ENCODE data around the gene USP20. TPM values are rescaled to one million over a fixed set of nuclear protein-coding genes. Genes with fewer than 3 reads are reported as not detected.

Gene USP20
- total and polyA plus RNA-seq, 2 donors (not counting 3 experiments of a cell fraction or from before 2014, with no cell fraction given), result 13.4 to 25.9 TPM

- FAIRE-seq (no peak), DNase-seq (ENCODE audit: low read depth, low spot score) (no peak)
- Histone ChIP-seq H3K9me3 (replicated peaks; ENCODE audit: control insufficient read depth, insufficient read depth, low read length) (no peaks in the 10 kb centered on the region), H3K79me2 (ENCODE audit: control insufficient read depth, insufficient read depth, low read length) (no peaks in the 10 kb centered on the region), H3K27me3 (ENCODE audit: control insufficient read depth in 2 of 2, insufficient read depth in 2 of 2, low read length in 2 of 2) (no peaks in the 10 kb centered on the region), H3K4me2 (ENCODE audit: insufficient read depth, low read length) (no peak overlapping the region), H3K4me1 (ENCODE audit: control insufficient read depth, extremely low read depth, insufficient read depth, low read length) (no peaks in the 10 kb centered on the region), H4K20me1 (replicated peaks; ENCODE audit: control insufficient read depth, extremely low read depth, insufficient read depth, low read length) (no peaks in the 10 kb centered on the region), H2AFZ (ENCODE audit: low read depth, low read length) (no peak overlapping the region), H3K4me3 (replicated peaks in 1 of 3; ENCODE audit: insufficient read depth in 1 of 3, low read depth in 1 of 3, low read length in 3 of 3) (no peak overlapping the region), H3K27ac (ENCODE audit: insufficient read depth, low read depth, low read length) (no peak overlapping the region), H3K36me3 (ENCODE audit: control insufficient read depth in 2 of 2, extremely low read depth in 1 of 2, insufficient read depth in 2 of 2, low read length in 2 of 2) (peaks cover 10 to 21% of the 10 kb centered on the region in 2 experiments), H3K9me1 (replicated peaks; ENCODE audit: control insufficient read depth, extremely low read depth, insufficient read depth, low read length) (no peaks in the 10 kb centered on the region), H3K9ac (replicated peaks; ENCODE audit: extremely low read depth, insufficient read depth, low read length) (no peak overlapping the region)
- ChIA-PET POLR2A (no interaction called here), CTCF (no interaction called here)
- intact Hi-C loops (cut with micrococcal nuclease) (no loop called here), dilution Hi-C loops (cut with MboI; ENCODE audit: extremely low pct_ligation_motif_present, low sequenced_read_pairs) (no loop called here)
- TF ChIP-seq POLR2A (IDR thresholded peaks at IDR 0.05; ENCODE audit: low read depth, low read length) (peak; percentile 36), EZH2 (IDR thresholded peaks at IDR 0.05; ENCODE audit: borderline replicate concordance, low read depth, low read length, severe bottlenecking) (no peak), FOS (IDR thresholded peaks at IDR 0.05; ENCODE audit: borderline replicate concordance, insufficient read depth, low read length) (no peak)
- BruUV-seq (replicated peaks), result no TSS peak
Measured at GRCh38 chr9:129814432-129815223, 20.6 kb upstream of the USP20 start.

- no peak overlapping the region for H2AFZ ChIP-seq (ENCODE audit: low read depth, low read length)
- TF ChIP-seq MYC (IDR thresholded peaks at IDR 0.05; ENCODE audit: low read depth, low read length) (no peak), CTCF (IDR thresholded peaks at IDR 0.05; ENCODE audit: extremely low read depth in 1 of 2, insufficient read depth in 1 of 2, low read depth in 1 of 2, low read length in 2 of 2) (no peak), JUN (IDR thresholded peaks at IDR 0.05; ENCODE audit: borderline replicate concordance, insufficient read depth, insufficient read length, low read depth) (no peak), FOS (IDR thresholded peaks at IDR 0.05; ENCODE audit: borderline replicate concordance, insufficient read depth, low read length) (no peak), MAX (IDR thresholded peaks at IDR 0.05; ENCODE audit: insufficient read depth, insufficient read length) (no peak), EZH2 (IDR thresholded peaks at IDR 0.05; ENCODE audit: borderline replicate concordance, low read depth, low read length, severe bottlenecking) (no peak), GATA2 (IDR thresholded peaks at IDR 0.05; ENCODE audit: insufficient read depth, insufficient read length, low read depth, low read length) (no peak), POLR2AphosphoS5 (IDR thresholded peaks at IDR 0.05; ENCODE audit: insufficient read depth, low read depth, low read length) (no peak), POLR2A (IDR thresholded peaks at IDR 0.05; ENCODE audit: low read depth, low read length) (no peak)
- peaks cover 9 to 22% of the 10 kb centered on the region in 2 experiments for H3K36me3 ChIP-seq (ENCODE audit: control insufficient read depth in 2 of 2, extremely low read depth in 1 of 2, insufficient read depth in 2 of 2, low read length in 2 of 2)
- no TSS peak for BruUV-seq (replicated peaks)
- ChIA-PET CTCF (no interaction called here), POLR2A (no interaction called here)
- intact Hi-C loops (cut with micrococcal nuclease), result no loop called here
- H3K27ac ChIP-seq (ENCODE audit: insufficient read depth, low read depth, low read length), result no peak overlapping the region
- H3K4me1 ChIP-seq (ENCODE audit: control insufficient read depth, extremely low read depth, insufficient read depth, low read length), result no peaks in the 10 kb centered on the region
- no peak for DNase-seq (ENCODE audit: low read depth, low spot score)
- FAIRE-seq, result no peak
- H3K9me1 ChIP-seq (replicated peaks; ENCODE audit: control insufficient read depth, extremely low read depth, insufficient read depth, low read length), result no peaks in the 10 kb centered on the region
- H3K9ac ChIP-seq (replicated peaks; ENCODE audit: extremely low read depth, insufficient read depth, low read length), result no peak overlapping the region
- dilution Hi-C loops (cut with MboI; ENCODE audit: extremely low pct_ligation_motif_present, low sequenced_read_pairs), result no loop called here
- H3K9me3 ChIP-seq (replicated peaks; ENCODE audit: control insufficient read depth, insufficient read depth, low read length), result no peaks in the 10 kb centered on the region
- H3K4me2 ChIP-seq (ENCODE audit: insufficient read depth, low read length), result no peak overlapping the region
- H4K20me1 ChIP-seq (replicated peaks; ENCODE audit: control insufficient read depth, extremely low read depth, insufficient read depth, low read length), result no peaks in the 10 kb centered on the region
- no peak overlapping the region for H3K4me3 ChIP-seq (replicated peaks in 1 of 3; ENCODE audit: insufficient read depth in 1 of 3, low read depth in 1 of 3, low read length in 3 of 3)
- no peaks in the 10 kb centered on the region for H3K27me3 ChIP-seq (ENCODE audit: control insufficient read depth in 2 of 2, insufficient read depth in 2 of 2, low read length in 2 of 2)
- H3K79me2 ChIP-seq (ENCODE audit: control insufficient read depth, insufficient read depth, low read length), result no peaks in the 10 kb centered on the region
Measured at GRCh38 chr9:129815278-129815677, 20.0 kb upstream of the USP20 start.
